SK-N-SH (cell line): Measurements from ENCODE around the gene PRRT1B. TPM values are rescaled to one million over a fixed set of nuclear protein-coding genes. Genes with fewer than 3 reads are reported as not detected.

Experiments used
- CTCF ChIA-PET: fragments of 300-600, 350-600 bp; formaldehyde crosslinking; extraction: SDS; loops from one replicate; lab custom pipeline; 2021; lab: Yijun Ruan, JAX
- POLR2A ChIA-PET: fragments of 350-600 bp; sonication (Branson Sonifier 250); formaldehyde crosslinking; extraction: SDS; loops from one replicate; lab custom pipeline; 2020; ENCODE audit warnings: antibody characterized with exemption, inconsistent platforms; lab: Yijun Ruan, JAX
- DNase-seq: peaks from one replicate; pipeline ENCODE4 v3.0.0; 2012
- H2AFZ ChIP-seq: fragments of 200-600 bp; sonication (generic); 2 replicates; pipeline ENCODE4 v1.8.1; 2016; ENCODE audit warnings: antibody characterized with exemption, mild to moderate bottlenecking, low read depth
- H3F3A ChIP-seq: fragments of 200-600 bp; sonication (generic); replicated peaks from 2 replicates; pipeline ENCODE3; 2016; ENCODE audit warnings: antibody characterized with exemption, mild to moderate bottlenecking; ENCODE audit not compliant: insufficient read depth
- H3K27ac ChIP-seq, 2 experiments: fragments of 200-500 bp in 1 of 2; fragments of 200-600 bp in 1 of 2; sonication (Bioruptor generic) in 1 of 2; sonication (generic), shearing (Covaris generic) in 1 of 2; 2 replicates each; pipeline versions ENCODE4 v1.5.1 to v1.6.1; 2014 to 2016; ENCODE audit warnings: low read depth in 2 of 2, inconsistent platforms in 1 of 2, low read length in 1 of 2, mild to moderate bottlenecking in 1 of 2, mixed read lengths in 1 of 2
- H3K27me3 ChIP-seq: fragments of 200-600 bp; sonication (generic), shearing (Covaris generic); 2 replicates; pipeline ENCODE4 v1.6.1; 2016; ENCODE audit warnings: mixed run types; ENCODE audit not compliant: insufficient read depth
- H3K36me3 ChIP-seq, 2 experiments: fragments of 200-500 bp in 1 of 2; fragments of 200-600 bp in 1 of 2; sonication (Bioruptor generic) in 1 of 2; sonication (generic) in 1 of 2; replicated peaks in 1 of 2; 2 replicates each; pipeline versions ENCODE3 to v1.5.1; 2014 to 2016; ENCODE audit warnings: low read length in 1 of 2, mild to moderate bottlenecking in 1 of 2; ENCODE audit not compliant: insufficient read depth in 2 of 2, control insufficient read depth in 1 of 2
- H3K4me1 ChIP-seq, 2 experiments: fragments of 200-500 bp in 1 of 2; fragments of 200-600 bp in 1 of 2; sonication (Bioruptor generic) in 1 of 2; sonication (generic), shearing (Covaris generic) in 1 of 2; 2 replicates each; pipeline versions ENCODE4 v1.5.1 to v1.6.1; 2014 to 2016; ENCODE audit warnings: low read depth in 1 of 2, low read length in 1 of 2, mixed run types in 1 of 2; ENCODE audit not compliant: insufficient read depth in 2 of 2, control insufficient read depth in 1 of 2
- H3K4me2 ChIP-seq: fragments of 200-600 bp; sonication (generic), shearing (Covaris generic); 2 replicates; pipeline ENCODE4 v1.6.1; 2017; ENCODE audit warnings: mixed run types
- H3K4me3 ChIP-seq, 2 experiments: fragments of 200-500 bp in 1 of 2; fragments of 200-600 bp in 1 of 2; sonication (Bioruptor generic) in 1 of 2; sonication (generic), shearing (Covaris generic) in 1 of 2; 2 replicates each; pipeline versions ENCODE4 v1.5.1 to v1.8.1; 2014 to 2016; ENCODE audit warnings: low read depth in 2 of 2, inconsistent platforms in 1 of 2, low read length in 1 of 2, mild to moderate bottlenecking in 1 of 2, mixed read lengths in 1 of 2, moderate library complexity in 1 of 2
- H3K79me2 ChIP-seq: fragments of 200-600 bp; sonication (generic); 2 replicates; pipeline ENCODE4 v1.8.1; 2017; ENCODE audit warnings: mild to moderate bottlenecking; ENCODE audit not compliant: insufficient read depth
- H3K9ac ChIP-seq: fragments of 200-600 bp; sonication (generic); 2 replicates; pipeline ENCODE4 v1.6.1; 2017; ENCODE audit warnings: mixed run types
- H3K9me2 ChIP-seq: fragments of 200-600 bp; sonication (generic); 2 replicates; pipeline ENCODE4 v1.6.1; 2017; ENCODE audit warnings: mixed run types
- H3K9me3 ChIP-seq: fragments of 200-600 bp; sonication (generic); 2 replicates; pipeline ENCODE4 v1.6.1; 2017; ENCODE audit warnings: mixed run types, mild to moderate bottlenecking, moderate library complexity
- H4K20me1 ChIP-seq: fragments of 200-600 bp; sonication (generic); 2 replicates; pipeline ENCODE4 v1.6.1; 2017; ENCODE audit warnings: mild to moderate bottlenecking, mixed run types; ENCODE audit not compliant: insufficient read depth
- CTCF ChIP-seq: fragments of 200-600 bp; sonication (generic); IDR thresholded peaks from 2 replicates; pipeline ENCODE4 v1.6.1; 2017; ENCODE audit warnings: antibody characterized with exemption, mild to moderate bottlenecking, moderate library complexity
- EZH2phosphoT487 ChIP-seq: fragments of 200-600 bp; sonication (generic); IDR thresholded peaks from 2 replicates; pipeline ENCODE4 v1.6.1; 2017; ENCODE audit warnings: low read depth, mixed run types, mild to moderate bottlenecking, antibody characterized with exemption, moderate library complexity, borderline replicate concordance
- FOSL2 ChIP-seq: IDR thresholded peaks from 2 replicates; pipeline ENCODE4 v1.4.0; 2012; ENCODE audit warnings: low read depth, mild to moderate bottlenecking, moderate library complexity, borderline replicate concordance
- MEF2A ChIP-seq: IDR thresholded peaks from 2 replicates; pipeline ENCODE4 v1.4.0; 2012; ENCODE audit warnings: low read depth, borderline replicate concordance
- POLR2AphosphoS5 ChIP-seq: IDR thresholded peaks from 2 replicates; pipeline ENCODE4 v1.6.1; 2012; ENCODE audit warnings: low read depth, low read length
- RAD21 ChIP-seq: IDR thresholded peaks from 2 replicates; pipeline ENCODE4 v1.6.1; 2012; ENCODE audit warnings: mild to moderate bottlenecking, low read length
- TAF1 ChIP-seq: IDR thresholded peaks from 2 replicates; pipeline ENCODE4 v1.6.1; 2012; ENCODE audit warnings: low read depth, mild to moderate bottlenecking, low read length, moderate library complexity, borderline replicate concordance
- TEAD4 ChIP-seq: IDR thresholded peaks from 2 replicates; pipeline ENCODE4 v1.4.0; 2012; ENCODE audit warnings: mild to moderate bottlenecking, borderline replicate concordance; ENCODE audit not compliant: insufficient read depth
- WGBS: methylation state at CpG from one replicate; pipeline ENCODE4 v1.1.6; 2017; ENCODE audit warnings: low lambda C conversion rate; 5-methylcytosine and 5-hydroxymethylcytosine counted together
- polyA plus RNA-seq, 3 experiments: library from polyadenylated mRNA; depleted of rRNA; stranded (reverse); fragments of >200 nt; gene quantifications; 2 replicates each; pipeline ENCODE4 v1.2.3, GENCODE V29; 2012
- TF ChIP-seq, protein P1 (sequence below): IDR thresholded peaks from 2 replicates; pipeline ENCODE4 v1.4.0; 2012; ENCODE audit warnings: low read depth, borderline replicate concordance

PRRT1B gene
- polyA plus RNA-seq, 1 of the 3 experiments (the other 2 are of a cell fraction): not detected

- no peaks in the 10 kb centered on the region for H3K9me2 ChIP-seq
- ChIA-PET POLR2A (no interaction called here), CTCF (interaction anchor here (0.7 to 1.7 kb wide), 2 partner anchors 11 to 159 kb away, joined by 4 read pairs; no protein-coding TSS in a partner anchor)
- 94% methylated on average over 9 of the region's 9 CpGs for WGBS
- DNase-seq: no peak
- no peaks in the 10 kb centered on the region for H3K9me3 ChIP-seq
- no peaks in the 10 kb centered on the region for H3K27me3 ChIP-seq
- H2AFZ ChIP-seq: no peak overlapping the region
- H3K4me3 ChIP-seq: no peak overlapping the region
- H3K4me1 ChIP-seq: peaks cover 0 to 4% of the 10 kb centered on the region in 2 experiments; a peak in 1 of 4 replicates
- TF ChIP-seq, protein P1, sequence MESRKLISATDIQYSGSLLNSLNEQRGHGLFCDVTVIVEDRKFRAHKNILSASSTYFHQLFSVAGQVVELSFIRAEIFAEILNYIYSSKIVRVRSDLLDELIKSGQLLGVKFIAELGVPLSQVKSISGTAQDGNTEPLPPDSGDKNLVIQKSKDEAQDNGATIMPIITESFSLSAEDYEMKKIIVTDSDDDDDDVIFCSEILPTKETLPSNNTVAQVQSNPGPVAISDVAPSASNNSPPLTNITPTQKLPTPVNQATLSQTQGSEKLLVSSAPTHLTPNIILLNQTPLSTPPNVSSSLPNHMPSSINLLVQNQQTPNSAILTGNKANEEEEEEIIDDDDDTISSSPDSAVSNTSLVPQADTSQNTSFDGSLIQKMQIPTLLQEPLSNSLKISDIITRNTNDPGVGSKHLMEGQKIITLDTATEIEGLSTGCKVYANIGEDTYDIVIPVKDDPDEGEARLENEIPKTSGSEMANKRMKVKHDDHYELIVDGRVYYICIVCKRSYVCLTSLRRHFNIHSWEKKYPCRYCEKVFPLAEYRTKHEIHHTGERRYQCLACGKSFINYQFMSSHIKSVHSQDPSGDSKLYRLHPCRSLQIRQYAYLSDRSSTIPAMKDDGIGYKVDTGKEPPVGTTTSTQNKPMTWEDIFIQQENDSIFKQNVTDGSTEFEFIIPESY: no peak
- TF ChIP-seq FOSL2 (no peak), TAF1 (no peak), POLR2AphosphoS5 (no peak)
- H3F3A ChIP-seq: no peaks in the 10 kb centered on the region
- H3K79me2 ChIP-seq: no peaks in the 10 kb centered on the region
- H3K36me3 ChIP-seq: peaks cover 5 to 38% of the 10 kb centered on the region in 2 experiments
- no peak overlapping the region for H3K27ac ChIP-seq
- H4K20me1 ChIP-seq: no peaks in the 10 kb centered on the region
- no peak overlapping the region for H3K4me2 ChIP-seq
- no peak overlapping the region for H3K9ac ChIP-seq
Measured at GRCh38 chr9:131580358-131580757, 35.0 kb downstream of the PRRT1B start.

- no peak overlapping the region for H3K27ac ChIP-seq
- H3K9me3 ChIP-seq: no peaks in the 10 kb centered on the region
- no peaks in the 10 kb centered on the region for H4K20me1 ChIP-seq
- H3K36me3 ChIP-seq: peaks cover 5 to 35% of the 10 kb centered on the region in 2 experiments
- no peak overlapping the region for H3K4me3 ChIP-seq
- WGBS: 95% methylated on average over 10 of the region's 10 CpGs
- no peaks in the 10 kb centered on the region for H3K79me2 ChIP-seq
- H3K9me2 ChIP-seq: no peaks in the 10 kb centered on the region
- H3K9ac ChIP-seq: no peak overlapping the region
- ChIA-PET POLR2A (no interaction called here), CTCF (no interaction called here)
- no peak for DNase-seq
- H3K27me3 ChIP-seq: no peaks in the 10 kb centered on the region
- H3K4me2 ChIP-seq: no peak overlapping the region
- no peaks in the 10 kb centered on the region for H3F3A ChIP-seq
- H2AFZ ChIP-seq: no peak overlapping the region
- peaks cover 0 to 4% of the 10 kb centered on the region in 2 experiments; a peak in 1 of 4 replicates for H3K4me1 ChIP-seq
- TF ChIP-seq CTCF: no peak
- no peak for TF ChIP-seq EZH2phosphoT487
- TF ChIP-seq RAD21: no peak
- TF ChIP-seq TEAD4: no peak
- TF ChIP-seq TAF1: no peak
- no peak for TF ChIP-seq MEF2A
- TF ChIP-seq, all 33 proteins: peak for 0
Measured at GRCh38 chr9:131582056-131582455, 36.7 kb downstream of the PRRT1B start.
